NB4 (cell line): ENCODE results near the gene USP31.

ENCODE experiments used
- DNase-seq: peaks from one replicate; pipeline ENCODE4 v3.0.0; 2010; ENCODE audit warnings: low read depth
- H3K4me3 ChIP-seq: one replicate; pipeline ENCODE4 v1.5.1; 2011; ENCODE audit warnings: mild to moderate bottlenecking, low read depth, low read length, moderate library complexity
- MAX ChIP-seq: IDR thresholded peaks from 2 replicates; pipeline ENCODE4 v1.6.1; 2011; ENCODE audit warnings: low read depth, low read length
- MYC ChIP-seq: IDR thresholded peaks from 2 replicates; pipeline ENCODE4 v1.6.1; 2011; ENCODE audit warnings: low read depth, low read length
- POLR2A ChIP-seq: IDR thresholded peaks from 2 replicates; pipeline ENCODE4 v1.6.1; 2011; ENCODE audit warnings: mild to moderate bottlenecking; ENCODE audit not compliant: insufficient read length; ENCODE audit errors: extremely low read depth
- TF ChIP-seq, protein P1 (sequence below): IDR thresholded peaks from one replicate; pipeline ENCODE4 v1.5.1; 2012; ENCODE audit warnings: low read depth, low read length

USP31 gene

GRCh38 chr16:23029733-23030420 lies 119.4 kb downstream of the USP31 start:
- no peak for DNase-seq

DNA sequence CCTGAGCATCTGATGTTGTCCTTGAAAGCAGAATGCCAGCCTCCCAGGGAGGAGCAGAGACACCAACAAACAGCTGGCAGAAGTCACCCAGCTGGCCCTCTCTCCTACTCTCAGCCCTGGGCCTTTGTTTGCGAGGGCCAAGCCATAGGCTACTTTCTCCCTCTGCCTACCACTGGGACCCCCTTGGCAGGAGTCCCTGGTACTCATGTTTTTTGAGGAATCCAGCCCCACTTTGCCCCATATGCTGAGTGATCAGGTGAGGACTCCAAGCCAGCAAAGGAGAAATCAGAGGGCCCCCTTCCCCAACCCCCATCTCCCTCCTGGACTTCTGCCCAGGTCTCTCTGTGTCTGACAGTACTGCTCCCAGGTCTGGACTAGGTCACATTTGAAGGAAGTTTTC lies 121.9 kb downstream of the USP31 start:
- no peak for DNase-seq
- TF ChIP-seq MAX, result no peak
- TF ChIP-seq MYC, result no peak
- TF ChIP-seq POLR2A, result no peak
- TF ChIP-seq, protein P1, sequence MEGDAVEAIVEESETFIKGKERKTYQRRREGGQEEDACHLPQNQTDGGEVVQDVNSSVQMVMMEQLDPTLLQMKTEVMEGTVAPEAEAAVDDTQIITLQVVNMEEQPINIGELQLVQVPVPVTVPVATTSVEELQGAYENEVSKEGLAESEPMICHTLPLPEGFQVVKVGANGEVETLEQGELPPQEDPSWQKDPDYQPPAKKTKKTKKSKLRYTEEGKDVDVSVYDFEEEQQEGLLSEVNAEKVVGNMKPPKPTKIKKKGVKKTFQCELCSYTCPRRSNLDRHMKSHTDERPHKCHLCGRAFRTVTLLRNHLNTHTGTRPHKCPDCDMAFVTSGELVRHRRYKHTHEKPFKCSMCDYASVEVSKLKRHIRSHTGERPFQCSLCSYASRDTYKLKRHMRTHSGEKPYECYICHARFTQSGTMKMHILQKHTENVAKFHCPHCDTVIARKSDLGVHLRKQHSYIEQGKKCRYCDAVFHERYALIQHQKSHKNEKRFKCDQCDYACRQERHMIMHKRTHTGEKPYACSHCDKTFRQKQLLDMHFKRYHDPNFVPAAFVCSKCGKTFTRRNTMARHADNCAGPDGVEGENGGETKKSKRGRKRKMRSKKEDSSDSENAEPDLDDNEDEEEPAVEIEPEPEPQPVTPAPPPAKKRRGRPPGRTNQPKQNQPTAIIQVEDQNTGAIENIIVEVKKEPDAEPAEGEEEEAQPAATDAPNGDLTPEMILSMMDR, result no peak
- H3K4me3 ChIP-seq, result no peak overlapping the region

More at GRCh38 chr16:23029733-23030420, 119.4 kb downstream of the USP31 start:
- TF ChIP-seq MYC (no peak), POLR2A (no peak), MAX (no peak)
- TF ChIP-seq, protein P1, result no peak
- no peak overlapping the region for H3K4me3 ChIP-seq

GRCh38 chr16:23026784-23027362 lies 122.4 kb downstream of the USP31 start:
- peak; percentile 45 for DNase-seq
- no peak for TF ChIP-seq POLR2A
- no peak for TF ChIP-seq MYC
- TF ChIP-seq MAX, result no peak
- TF ChIP-seq, protein P1, result no peak
- no peak overlapping the region for H3K4me3 ChIP-seq

GRCh38 chr16:23025692-23026307 lies 123.5 kb downstream of the USP31 start:
- no peak for DNase-seq
- TF ChIP-seq MYC (no peak), POLR2A (no peak), MAX (no peak)
- TF ChIP-seq, protein P1, result no peak
- no peak overlapping the region for H3K4me3 ChIP-seq

GRCh38 chr16:23024044-23024443 lies 125.2 kb downstream of the USP31 start:
- TF ChIP-seq MYC (no peak), MAX (no peak), POLR2A (no peak)
- TF ChIP-seq, protein P1, result no peak
- DNase-seq, result no peak
- H3K4me3 ChIP-seq, result no peak overlapping the region
